Hematopoietic multipotent progenitor cell treated with erythropoietin and hydrocortisone succinate and interleukin-3 and kit ligand, for 6 days (in vitro differentiated cells): Measurements from ENCODE around the gene CAPZB.

Experiments
- DNase-seq: peaks from one replicate; pipeline ENCODE4 v3.0.0-alpha.2; 2015

Gene CAPZB

DNA sequence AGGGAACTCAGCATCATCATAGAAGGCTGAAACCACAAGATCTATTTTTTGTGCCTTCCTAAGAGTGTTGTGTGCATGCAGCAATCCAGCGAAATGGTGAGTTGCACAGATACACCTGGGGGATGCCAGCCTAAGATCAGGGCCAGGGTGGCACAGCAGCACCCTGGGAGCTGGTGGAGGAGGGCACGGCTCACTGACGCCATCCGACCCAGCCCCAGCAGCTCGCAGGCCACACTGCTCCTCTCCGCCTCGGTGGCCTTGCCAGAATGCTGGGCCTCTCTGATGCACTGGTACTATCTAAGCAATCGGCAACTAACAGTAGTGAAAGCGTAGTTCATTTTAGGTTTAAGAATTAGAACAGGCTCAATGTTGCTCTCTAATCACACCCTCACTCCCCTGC lies 37.8 kb downstream of the CAPZB start:
- no peak for DNase-seq

- DNase-seq: peak; percentile 38
These were observed 39.7 kb downstream of the CAPZB start for GRCh38 chr1:19445417-19446342.

- no peak for DNase-seq
These were observed 40.9 kb downstream of the CAPZB start for GRCh38 chr1:19444296-19445021.

DNA sequence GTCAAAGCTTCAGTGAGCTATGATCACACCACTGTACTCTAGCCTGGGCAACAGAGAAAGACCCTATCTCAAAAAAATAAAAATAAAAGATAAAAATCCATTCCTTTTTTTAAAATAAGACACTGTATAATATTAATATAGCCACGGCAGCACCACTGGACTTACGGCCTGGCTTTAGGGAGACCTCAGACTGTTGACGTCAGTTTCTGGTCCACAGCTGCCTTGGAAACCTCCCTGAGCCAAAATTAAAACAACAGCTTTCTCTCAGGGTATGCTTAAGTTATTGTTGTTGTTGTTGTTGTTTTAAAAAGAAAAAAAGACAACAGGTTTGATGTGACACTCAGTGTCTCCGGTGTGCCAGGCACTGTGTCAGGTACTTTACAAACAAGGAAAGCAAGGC lies 42.0 kb downstream of the CAPZB start:
- DNase-seq: no peak

DNA sequence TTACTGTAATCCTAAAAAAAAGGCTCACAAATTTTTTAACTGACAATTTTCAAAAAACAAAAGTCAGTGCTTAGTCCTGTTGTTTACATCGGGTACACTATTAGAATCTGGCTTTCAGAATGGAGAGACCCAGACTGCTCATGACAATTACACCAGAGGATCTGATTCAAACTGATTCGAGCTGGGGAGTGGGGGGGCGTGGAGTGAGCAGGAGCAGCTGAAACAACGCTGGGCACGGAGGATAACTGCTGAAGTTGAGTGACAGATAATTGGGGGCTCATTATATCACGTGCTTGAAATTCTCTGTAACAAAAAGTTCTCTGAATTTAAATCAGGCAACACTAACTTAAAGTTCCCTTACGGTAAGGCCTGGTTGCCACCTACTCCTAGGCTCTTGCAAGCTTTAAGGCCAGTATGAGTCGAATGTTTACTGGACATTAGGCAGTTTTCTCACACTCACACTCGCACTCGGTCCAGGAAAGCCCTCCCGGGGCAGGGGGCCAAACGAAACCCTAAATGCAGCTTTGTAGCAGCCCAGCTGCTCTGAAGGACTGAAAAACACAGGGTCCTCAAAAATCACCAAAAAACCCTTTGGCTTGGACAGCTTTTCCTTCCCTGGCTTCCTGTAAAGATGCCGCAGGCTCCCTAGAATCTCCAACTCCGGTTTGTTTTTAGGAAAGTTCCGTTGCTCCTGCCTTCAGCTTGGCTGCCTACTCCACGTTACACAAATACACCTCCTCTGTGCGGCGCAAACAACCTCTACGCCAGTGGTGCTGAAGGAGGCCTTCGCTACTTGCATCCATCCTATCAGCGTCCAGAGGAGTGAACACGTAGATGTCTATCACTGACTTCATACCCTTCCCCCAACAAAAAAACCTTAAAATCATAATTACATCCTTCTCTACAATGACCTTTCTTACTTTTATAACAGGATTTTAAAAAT lies 42.9 kb downstream of the CAPZB start:
- no peak for DNase-seq

- DNase-seq: no peak
These were observed 44.1 kb downstream of the CAPZB start for GRCh38 chr1:19441048-19441780.

DNA sequence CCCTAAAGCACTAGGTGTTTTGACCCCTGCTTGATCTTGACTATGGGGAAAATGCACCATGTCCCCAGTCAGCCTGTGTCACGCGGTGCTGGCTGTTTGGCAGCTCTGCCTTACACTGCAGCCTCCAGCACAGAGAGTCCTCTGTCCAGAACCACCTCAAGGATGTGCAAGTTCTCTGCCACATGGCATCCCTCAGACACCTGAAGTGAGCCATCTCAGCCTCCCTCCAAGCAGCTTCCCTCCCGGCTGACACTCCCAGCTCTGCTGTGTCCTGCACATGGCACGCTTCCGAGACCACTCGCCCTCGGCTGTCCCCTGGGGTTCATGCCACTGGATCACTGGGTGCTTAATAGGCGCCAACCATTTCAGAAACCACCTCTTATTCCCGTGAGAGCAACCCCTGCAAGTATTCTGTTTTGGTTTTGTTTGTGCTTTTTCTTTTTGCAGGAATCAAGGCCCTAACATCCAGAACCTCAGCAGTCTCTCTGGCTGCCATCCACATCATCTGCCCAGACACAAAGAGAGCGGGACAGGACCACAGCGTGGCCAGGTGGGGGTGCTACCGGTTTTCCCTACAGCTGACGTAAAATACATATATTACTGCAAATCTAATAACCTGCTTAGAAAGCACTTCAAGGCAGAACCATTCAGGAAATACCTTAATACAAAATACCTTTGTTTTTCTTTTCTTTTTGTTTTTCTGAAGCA lies 45.7 kb downstream of the CAPZB start:
- DNase-seq: peak; percentile 52

GRCh38 chr1:19438516-19439195 lies 46.7 kb downstream of the CAPZB start:
- DNase-seq: no peak

DNA sequence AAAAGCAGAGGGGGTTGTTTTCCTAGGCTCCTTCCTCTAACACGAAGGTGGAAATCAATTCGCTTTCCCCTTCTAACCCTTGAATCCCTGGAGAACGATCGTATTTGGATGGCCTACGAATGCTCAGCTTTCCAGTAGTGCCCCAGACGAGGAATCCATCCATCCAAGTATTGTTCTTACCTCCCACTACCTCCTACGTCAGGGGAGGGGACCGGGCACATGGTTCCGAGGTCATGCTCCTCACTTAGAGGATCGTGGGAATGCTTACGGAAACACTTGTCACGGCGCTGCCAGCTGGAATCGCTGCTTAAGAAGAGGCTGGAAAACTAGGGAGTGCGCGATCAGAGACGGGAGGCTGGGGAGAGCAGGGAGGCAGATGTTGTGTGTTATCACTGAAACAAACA lies 47.4 kb downstream of the CAPZB start:
- DNase-seq: no peak

GRCh38 chr1:19436716-19437476 lies 48.4 kb downstream of the CAPZB start:
- peak; percentile 78 for DNase-seq

DNA sequence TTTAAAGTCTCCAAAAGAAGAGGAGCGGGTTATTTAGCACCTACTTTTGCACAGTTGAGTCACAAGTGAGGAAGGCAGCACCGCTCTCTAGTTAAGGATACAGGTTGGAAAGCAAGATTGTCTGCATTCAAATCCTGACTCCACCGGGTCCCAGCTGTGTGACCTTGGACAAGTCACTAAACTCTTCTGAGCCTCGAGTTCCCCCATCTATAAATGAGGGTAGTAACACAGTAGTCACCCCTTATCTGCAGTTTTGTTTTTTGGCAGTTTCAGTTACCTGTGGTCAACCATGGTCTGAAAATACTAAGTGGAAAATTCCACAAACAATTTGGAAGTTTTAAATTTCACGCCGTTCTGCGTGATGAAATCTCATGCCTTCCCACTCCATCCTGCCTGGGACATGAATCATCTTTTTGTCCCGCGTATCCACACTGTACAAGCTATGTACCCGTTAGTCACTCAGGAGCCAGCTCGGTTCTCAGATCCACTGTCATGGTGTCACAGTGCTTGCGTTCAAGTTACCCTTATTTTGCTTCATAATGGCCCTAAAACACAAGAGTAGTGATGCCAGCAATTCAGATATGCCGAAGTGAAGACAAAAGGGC lies 49.4 kb downstream of the CAPZB start:
- no peak for DNase-seq

DNA sequence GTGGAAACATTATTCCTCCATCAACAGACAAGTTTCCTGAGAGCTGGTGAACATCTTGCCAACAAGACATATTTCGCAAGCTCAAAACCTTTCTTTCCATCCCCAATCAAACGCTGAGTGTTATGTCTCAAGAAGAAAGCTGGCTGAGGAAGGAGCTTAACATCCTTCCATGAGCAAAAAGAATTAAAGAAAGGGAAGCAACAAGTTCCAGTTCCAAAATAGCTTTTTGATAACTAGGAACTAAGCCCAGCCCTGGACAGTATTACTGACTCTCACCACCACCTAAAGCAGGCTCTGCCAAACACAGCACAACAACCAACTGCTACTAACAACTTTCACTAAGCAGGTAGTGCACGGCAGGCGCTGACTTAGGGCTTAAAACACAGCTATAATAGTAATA lies 50.2 kb downstream of the CAPZB start:
- peak; percentile 47 for DNase-seq

GRCh38 chr1:19433719-19433998 lies 51.7 kb downstream of the CAPZB start:
- no peak for DNase-seq

GRCh38 chr1:19432943-19433718 lies 52.2 kb downstream of the CAPZB start:
- no peak for DNase-seq

- DNase-seq: no peak
These were observed 54.9 kb downstream of the CAPZB start for GRCh38 chr1:19430121-19431068.

- no peak for DNase-seq
These were observed 55.7 kb downstream of the CAPZB start for GRCh38 chr1:19429611-19430010.

- DNase-seq: no peak
These were observed 58.1 kb downstream of the CAPZB start for GRCh38 chr1:19427087-19427781.
